Measurements from ENCODE around the gene KRT8. TPM values are rescaled to one million over a fixed set of nuclear protein-coding genes. Genes with fewer than 3 reads are reported as not detected.

Gene KRT8
- total RNA-seq, 2 donors from 2014 or later, result 1,663 to 1,920 TPM

DNA sequence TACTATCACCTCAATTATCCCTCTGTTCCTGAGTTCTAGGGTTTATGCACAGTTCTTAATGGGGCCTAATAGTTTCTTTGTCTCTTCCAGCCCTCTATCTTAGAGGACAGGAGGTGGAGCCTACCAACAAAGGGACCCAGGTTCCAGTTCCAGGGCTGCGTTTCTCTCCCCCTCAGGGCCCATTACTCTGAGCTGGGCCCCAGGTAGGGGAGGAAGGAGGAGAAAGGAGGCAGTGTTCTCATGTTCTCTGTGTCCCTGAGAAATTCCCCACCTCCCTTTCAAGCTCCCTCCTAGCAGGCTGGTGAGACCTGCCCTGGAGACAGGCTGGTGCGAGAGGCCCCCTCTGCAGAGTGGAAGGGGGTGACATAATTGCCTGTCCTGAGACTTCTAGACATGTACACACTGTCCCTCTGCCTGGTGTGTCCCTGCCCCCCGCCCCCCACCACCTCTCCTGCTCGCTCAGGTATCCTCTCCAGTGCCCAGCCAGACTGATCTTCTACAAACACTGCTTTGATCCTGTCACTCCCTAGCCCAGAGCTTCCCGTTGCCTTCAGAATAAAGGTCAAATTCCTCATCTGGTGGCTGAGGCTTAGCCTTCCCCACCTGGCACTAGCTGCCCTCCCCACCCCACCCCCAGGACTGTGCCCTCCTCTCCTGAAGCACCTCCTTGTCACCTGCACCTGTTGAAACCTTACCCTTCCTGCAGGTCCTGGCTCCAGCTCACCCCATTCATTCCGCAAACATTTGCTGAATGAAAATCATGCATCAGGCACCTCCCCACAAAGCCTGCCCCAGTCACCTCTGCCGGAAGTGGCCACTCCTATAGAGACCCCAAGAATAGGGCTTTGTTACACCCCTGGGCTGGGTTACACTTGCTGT, 21.1 kb upstream of the KRT8 start:
- Mint-ChIP-seq H3K4me3 (no peak overlapping the region), H3K36me3 (ENCODE audit: low read depth) (no peaks in the 10 kb centered on the region), H3K27me3 (ENCODE audit: insufficient read depth) (no peaks in the 10 kb centered on the region), H3K27ac (peak overlapping the region; percentile 91), H3K4me1 (peaks cover 61% of the 10 kb centered on the region), H3K9me3 (no peaks in the 10 kb centered on the region)
- Histone ChIP-seq H3K27me3 (ENCODE audit: control insufficient read depth, insufficient read depth, low read length, poor library complexity, severe bottlenecking) (no peaks in the 10 kb centered on the region), H3K9ac (ENCODE audit: extremely low read depth, low read length, poor library complexity, severe bottlenecking) (peak overlapping the region; percentile 70), H3K36me3 (ENCODE audit: control insufficient read depth, insufficient read depth, low read length) (no peaks in the 10 kb centered on the region), H3K4me3 (ENCODE audit: low read length) (peak overlapping the region; percentile 53), H3K9me3 (ENCODE audit: control insufficient read depth, low read length) (no peaks in the 10 kb centered on the region), H3K27ac (ENCODE audit: low read depth, low read length) (peak overlapping the region; percentile 58), H3K4me1 (ENCODE audit: control insufficient read depth, insufficient read depth, low read length) (peaks cover 40% of the 10 kb centered on the region)
- peak; percentile 75 for DNase-seq
- WGBS, 2 experiments (ENCODE audit: insufficient coverage in 1 of 2, insufficient read length in 1 of 2), result 66 to 67% methylated on average over 3 to 7 of the region's 7 CpGs
- TF ChIP-seq, protein P1, sequence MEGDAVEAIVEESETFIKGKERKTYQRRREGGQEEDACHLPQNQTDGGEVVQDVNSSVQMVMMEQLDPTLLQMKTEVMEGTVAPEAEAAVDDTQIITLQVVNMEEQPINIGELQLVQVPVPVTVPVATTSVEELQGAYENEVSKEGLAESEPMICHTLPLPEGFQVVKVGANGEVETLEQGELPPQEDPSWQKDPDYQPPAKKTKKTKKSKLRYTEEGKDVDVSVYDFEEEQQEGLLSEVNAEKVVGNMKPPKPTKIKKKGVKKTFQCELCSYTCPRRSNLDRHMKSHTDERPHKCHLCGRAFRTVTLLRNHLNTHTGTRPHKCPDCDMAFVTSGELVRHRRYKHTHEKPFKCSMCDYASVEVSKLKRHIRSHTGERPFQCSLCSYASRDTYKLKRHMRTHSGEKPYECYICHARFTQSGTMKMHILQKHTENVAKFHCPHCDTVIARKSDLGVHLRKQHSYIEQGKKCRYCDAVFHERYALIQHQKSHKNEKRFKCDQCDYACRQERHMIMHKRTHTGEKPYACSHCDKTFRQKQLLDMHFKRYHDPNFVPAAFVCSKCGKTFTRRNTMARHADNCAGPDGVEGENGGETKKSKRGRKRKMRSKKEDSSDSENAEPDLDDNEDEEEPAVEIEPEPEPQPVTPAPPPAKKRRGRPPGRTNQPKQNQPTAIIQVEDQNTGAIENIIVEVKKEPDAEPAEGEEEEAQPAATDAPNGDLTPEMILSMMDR (conservative IDR thresholded peaks at IDR 0.05), result no peak

DNA sequence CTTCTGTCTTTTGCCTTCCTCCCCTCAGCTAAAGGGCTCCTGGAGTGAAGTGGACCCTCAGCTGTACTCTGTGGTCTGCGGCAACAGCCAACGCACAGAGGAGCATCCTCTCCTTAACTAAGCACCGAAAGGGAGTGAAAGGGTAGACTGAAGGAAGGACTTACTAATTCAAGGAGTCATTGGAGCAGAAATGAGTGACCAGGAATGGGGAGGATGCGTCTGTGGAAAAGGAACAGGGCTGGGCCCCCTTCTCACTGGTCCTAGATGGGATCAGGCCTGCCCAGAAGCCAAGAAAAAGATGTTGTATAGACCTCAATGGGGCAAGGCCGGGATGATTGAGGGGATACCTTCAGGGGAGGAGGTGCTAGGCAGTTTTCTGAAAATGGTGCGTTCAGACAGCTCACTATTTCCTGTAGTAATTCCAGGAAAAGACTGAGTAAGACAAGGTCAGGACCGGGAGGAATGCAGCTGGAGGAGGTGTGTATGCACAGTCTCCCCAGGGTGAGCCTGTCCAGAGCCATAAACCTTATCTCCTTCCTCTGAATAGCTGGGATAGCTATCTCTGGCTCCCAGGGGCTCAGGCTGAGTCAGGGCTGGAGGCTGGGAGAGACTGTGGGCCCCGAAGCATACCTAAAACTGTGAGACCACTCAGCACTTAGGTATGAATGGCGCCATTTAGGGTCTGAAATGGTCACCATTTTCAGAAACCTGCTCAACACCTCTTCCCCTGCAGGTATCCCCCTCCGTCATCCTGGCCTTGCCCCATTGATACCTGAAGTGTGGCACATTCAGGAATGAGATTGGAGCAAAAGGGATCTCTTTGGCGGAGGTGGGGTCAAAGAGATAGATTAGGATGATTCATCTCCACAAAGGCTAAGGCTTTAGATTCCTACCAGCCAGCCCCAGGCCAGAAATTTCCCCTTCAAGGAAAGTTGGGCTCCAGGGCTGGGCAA, 20.2 kb upstream of the KRT8 start:
- peak overlapping the region; percentile 53 for H3K4me3 ChIP-seq (ENCODE audit: low read length)
- peak overlapping the region; percentile 70 for H3K9ac ChIP-seq (ENCODE audit: extremely low read depth, low read length, poor library complexity, severe bottlenecking)
- 76 to 85% methylated on average over 5 to 11 of the region's 11 CpGs for WGBS, 2 experiments (ENCODE audit: insufficient coverage in 1 of 2, insufficient read length in 1 of 2)
- no peaks in the 10 kb centered on the region for H3K36me3 ChIP-seq (ENCODE audit: control insufficient read depth, insufficient read depth, low read length)
- peak; percentile 73 for DNase-seq
- TF ChIP-seq, protein P1 (conservative IDR thresholded peaks at IDR 0.05), result no peak
- Mint-ChIP-seq H3K36me3 (ENCODE audit: low read depth) (no peaks in the 10 kb centered on the region), H3K9me3 (no peaks in the 10 kb centered on the region), H3K27me3 (ENCODE audit: insufficient read depth) (no peaks in the 10 kb centered on the region), H3K4me3 (no peak overlapping the region), H3K27ac (peak overlapping the region; percentile 91), H3K4me1 (peaks cover 67% of the 10 kb centered on the region)
- peaks cover 45% of the 10 kb centered on the region for H3K4me1 ChIP-seq (ENCODE audit: control insufficient read depth, insufficient read depth, low read length)
- H3K9me3 ChIP-seq (ENCODE audit: control insufficient read depth, low read length), result no peaks in the 10 kb centered on the region
- peak overlapping the region; percentile 58 for H3K27ac ChIP-seq (ENCODE audit: low read depth, low read length)
- no peaks in the 10 kb centered on the region for H3K27me3 ChIP-seq (ENCODE audit: control insufficient read depth, insufficient read depth, low read length, poor library complexity, severe bottlenecking)

DNA sequence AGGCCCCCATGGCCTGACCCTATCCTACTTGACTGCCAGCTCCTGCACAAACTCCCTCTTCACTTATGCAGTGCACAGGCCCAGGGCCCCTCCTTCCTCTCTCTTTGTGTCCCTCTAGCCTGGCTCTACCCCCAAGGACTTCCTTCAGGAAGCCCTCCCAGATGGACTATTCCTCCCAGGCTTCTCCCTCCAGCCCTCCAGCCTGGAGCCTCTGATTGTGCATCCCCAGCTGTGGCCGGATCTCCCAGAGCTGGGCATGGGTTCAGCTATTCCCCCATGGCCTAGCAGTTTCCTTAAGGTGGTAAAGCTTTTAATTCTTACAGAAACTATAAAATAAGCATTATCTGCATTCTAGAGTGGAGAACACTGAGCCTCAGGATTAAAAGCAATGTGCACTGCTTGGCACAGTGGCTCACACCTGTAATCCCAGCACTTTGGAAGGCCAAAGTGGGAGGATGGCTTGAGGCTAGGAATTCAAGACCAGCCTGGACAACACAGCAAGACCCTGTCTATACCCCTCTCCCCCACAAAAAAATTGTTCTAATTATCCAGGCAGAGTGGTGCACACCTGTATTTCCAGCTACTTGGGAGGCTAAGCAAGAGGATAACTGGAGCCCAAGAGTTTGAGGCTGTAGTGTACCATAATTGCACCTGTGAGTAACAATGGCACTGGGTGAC, 16.8 kb upstream of the KRT8 start:
- Histone ChIP-seq H3K27me3 (ENCODE audit: control insufficient read depth, insufficient read depth, low read length, poor library complexity, severe bottlenecking) (no peaks in the 10 kb centered on the region), H3K4me3 (ENCODE audit: low read length) (no peak overlapping the region), H3K9me3 (ENCODE audit: control insufficient read depth, low read length) (no peaks in the 10 kb centered on the region), H3K36me3 (ENCODE audit: control insufficient read depth, insufficient read depth, low read length) (no peaks in the 10 kb centered on the region), H3K27ac (ENCODE audit: low read depth, low read length) (peak overlapping the region; percentile 9), H3K9ac (ENCODE audit: extremely low read depth, low read length, poor library complexity, severe bottlenecking) (peak overlapping the region; percentile 39), H3K4me1 (ENCODE audit: control insufficient read depth, insufficient read depth, low read length) (peaks cover 34% of the 10 kb centered on the region)
- Mint-ChIP-seq H3K36me3 (ENCODE audit: low read depth) (no peaks in the 10 kb centered on the region), H3K27ac (peak overlapping the region; percentile 86), H3K9me3 (no peaks in the 10 kb centered on the region), H3K4me3 (no peak overlapping the region), H3K27me3 (ENCODE audit: insufficient read depth) (peaks cover 2% of the 10 kb centered on the region), H3K4me1 (peaks cover 48% of the 10 kb centered on the region)
- 93% methylated on average over 1 of the region's 1 CpG; no CpG with 5 or more reads in 1 of the 2 experiments for WGBS, 2 experiments (ENCODE audit: insufficient coverage in 1 of 2, insufficient read length in 1 of 2)
- no peak for DNase-seq
- TF ChIP-seq, protein P1 (conservative IDR thresholded peaks at IDR 0.05), result no peak

Measured in endodermal cell (in vitro differentiated cells).